K562 (cell line): ENCODE data around the gene NR3C2.

ENCODE experiments used
- CTBP1 ChIP-seq: fragments of 450-650 bp; IDR thresholded peaks from 2 replicates; pipeline ENCODE4 v1.6.1; 2016; ENCODE audit warnings: borderline replicate concordance
- EHMT2 ChIP-seq: fragments of 450-650 bp; IDR thresholded peaks from 2 replicates; pipeline ENCODE4 v1.6.1; 2018; ENCODE audit warnings: antibody characterized with exemption
- FOXK1 ChIP-seq: sonication (generic); formaldehyde crosslinking; IDR thresholded peaks from 2 replicates; pipeline ENCODE4 v1.8.0; 2022; ENCODE audit warnings: missing genetic modification reagents, mild to moderate bottlenecking, borderline replicate concordance
- ILF3 ChIP-seq: fragments of 450-650 bp; IDR thresholded peaks from 2 replicates; pipeline ENCODE4 v1.6.1; 2018; ENCODE audit warnings: antibody characterized with exemption, mild to moderate bottlenecking, moderate library complexity, borderline replicate concordance
- KAT7 ChIP-seq: sonication (generic); formaldehyde crosslinking; IDR thresholded peaks from 2 replicates; pipeline ENCODE4 v1.8.0; 2022; ENCODE audit warnings: missing genetic modification reagents, mild to moderate bottlenecking, borderline replicate concordance
- SMAD3 ChIP-seq: fragments of 450-650 bp; formaldehyde crosslinking; conservative IDR thresholded peaks from 2 replicates; pipeline ENCODE4 v1.4.0; 2020; ENCODE audit warnings: mild to moderate bottlenecking
- SP1 ChIP-seq: sonication (generic); formaldehyde crosslinking; IDR thresholded peaks from 2 replicates; pipeline ENCODE4 v1.8.1; 2022; ENCODE audit warnings: mild to moderate bottlenecking, missing genetic modification reagents
- TAF15 ChIP-seq: fragments of 200-400 bp; formaldehyde crosslinking; IDR thresholded peaks from 2 replicates; pipeline ENCODE4 v1.6.1; 2017; ENCODE audit warnings: mild to moderate bottlenecking, low read depth, low read length, moderate library complexity
- ZC3H4 ChIP-seq: sonication (generic); formaldehyde crosslinking; IDR thresholded peaks from 2 replicates; pipeline ENCODE4 v1.9.0; 2021; ENCODE audit warnings: missing genetic modification reagents, borderline replicate concordance

DNA sequence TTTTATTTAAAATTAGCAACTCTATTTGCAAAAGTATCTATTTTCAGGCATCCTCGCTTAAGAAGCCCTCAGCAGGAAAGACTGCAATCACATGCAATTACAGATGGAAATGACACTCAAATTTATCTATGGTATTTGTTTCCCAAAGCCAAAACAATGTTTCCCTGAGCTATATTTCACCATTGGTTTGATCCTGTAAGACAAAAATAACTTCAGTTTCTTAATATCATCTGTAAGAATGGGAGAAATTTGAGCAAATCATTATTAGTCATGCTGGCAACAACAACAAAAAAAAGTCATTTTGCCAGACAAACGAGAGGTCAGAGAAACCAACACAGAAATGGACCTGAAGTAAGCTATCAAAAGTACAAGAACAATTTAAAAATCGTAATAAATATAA, 204.1 kb downstream of the NR3C2 start:
- no peak for TF ChIP-seq CTBP1
- no peak for TF ChIP-seq ILF3
- TF ChIP-seq SP1 (CRISPR knock-in tag) = no peak
- TF ChIP-seq KAT7 (CRISPR knock-in tag) = no peak
- TF ChIP-seq EHMT2 = no peak
- no peak for TF ChIP-seq FOXK1 (CRISPR knock-in tag)
- no peak for TF ChIP-seq TAF15
- TF ChIP-seq SMAD3 (CRISPR knock-in tag) = no peak
- no peak for TF ChIP-seq ZC3H4 (CRISPR knock-in tag)
